Liver (tissue), 9 donors: ENCODE results near the gene SLC25A2. TPM values are rescaled to one million over a fixed set of nuclear protein-coding genes. Genes with fewer than 3 reads are reported as not detected.
"Not testable (repeated sequence)": the region's sequence is repeated elsewhere in the genome, so short reads cannot be mapped to it uniquely, and the experiment has no call there.

Experiments
- DNase-seq: peaks from one replicate; pipeline ENCODE4 v3.0.0-alpha.2; 2017; ENCODE audit warnings: low spot score
- H3K27ac ChIP-seq, 2 donors: one replicate each; pipeline ENCODE4 v1.7.0; 2013; ENCODE audit warnings: inconsistent platforms in 2 of 2, low read length in 2 of 2, control low read depth in 1 of 2, low read depth in 1 of 2, mild to moderate bottlenecking in 1 of 2
- H3K27me3 ChIP-seq, 4 donors: one replicate each; pipeline versions ENCODE4 v1.6.1 to v1.7.0; 2013; ENCODE audit warnings: low read length in 3 of 4, inconsistent platforms in 1 of 4, mild to moderate bottlenecking in 1 of 4, moderate library complexity in 1 of 4; ENCODE audit not compliant: control insufficient read depth in 4 of 4, insufficient read depth in 4 of 4
- H3K36me3 ChIP-seq, 4 donors: one replicate each; pipeline versions ENCODE4 v1.6.1 to v1.7.0; 2013; ENCODE audit warnings: low read length in 3 of 4, mild to moderate bottlenecking in 3 of 4, low read depth in 1 of 4, moderate library complexity in 1 of 4; ENCODE audit not compliant: control insufficient read depth in 4 of 4, insufficient read depth in 3 of 4
- H3K4me1 ChIP-seq, 4 donors: one replicate each; pipeline versions ENCODE4 v1.6.1 to v1.7.0; 2013; ENCODE audit warnings: low read length in 3 of 4, mild to moderate bottlenecking in 3 of 4, moderate library complexity in 1 of 4; ENCODE audit not compliant: control insufficient read depth in 4 of 4, insufficient read depth in 4 of 4
- H3K4me3 ChIP-seq, 3 donors: one replicate each; pipeline versions ENCODE4 v1.6.1 to v1.7.0; 2013; ENCODE audit warnings: low read length in 3 of 3, control low read depth in 1 of 3, low read depth in 1 of 3, mild to moderate bottlenecking in 1 of 3
- H3K9ac ChIP-seq, 2 donors: one replicate each; pipeline ENCODE4 v1.7.0; 2013; ENCODE audit warnings: low read length in 2 of 2, mild to moderate bottlenecking in 2 of 2, moderate library complexity in 2 of 2, control low read depth in 1 of 2, low read depth in 1 of 2
- H3K9me3 ChIP-seq, 4 donors: one replicate each; pipeline versions ENCODE4 v1.6.1 to v1.7.0; 2013; ENCODE audit warnings: low read length in 3 of 4; ENCODE audit not compliant: control insufficient read depth in 4 of 4
- ATF3 ChIP-seq: IDR thresholded peaks from 2 replicates; pipeline ENCODE4 v1.6.1; 2016; ENCODE audit warnings: antibody characterized with exemption
- CTCF ChIP-seq: fragments of 150-350 bp; IDR thresholded peaks from 2 replicates; pipeline ENCODE4 v1.5.1; 2017; ENCODE audit warnings: improper control_type of control experiment, low read depth, low read length; ENCODE audit not compliant: missing input control
- EGR1 ChIP-seq, 2 donors: IDR thresholded peaks; 2 replicates each; pipeline ENCODE4 v1.6.1; 2016 to 2018; ENCODE audit warnings: antibody characterized with exemption in 2 of 2, low read depth in 2 of 2
- FOXA2 ChIP-seq: IDR thresholded peaks from 2 replicates; pipeline ENCODE4 v1.6.1; 2016; ENCODE audit warnings: antibody characterized with exemption
- GABPA ChIP-seq, 2 donors: IDR thresholded peaks in 1 of 2; conservative IDR thresholded peaks in 1 of 2; 2 replicates each; pipeline ENCODE4 v1.6.1; 2016; ENCODE audit warnings: antibody characterized with exemption in 2 of 2, mild to moderate bottlenecking in 1 of 2, moderate library complexity in 1 of 2
- HNF4A ChIP-seq, 2 donors: conservative IDR thresholded peaks; 2 replicates each; pipeline ENCODE4 v1.6.1; 2016; ENCODE audit warnings: antibody characterized with exemption in 2 of 2, mild to moderate bottlenecking in 2 of 2
- HNF4G ChIP-seq: IDR thresholded peaks from 2 replicates; pipeline ENCODE4 v1.6.1; 2016; ENCODE audit warnings: antibody characterized with exemption
- JUND ChIP-seq, 2 donors: IDR thresholded peaks; 2 replicates each; pipeline ENCODE4 v1.6.1; 2016; ENCODE audit warnings: antibody characterized with exemption in 2 of 2
- MAX ChIP-seq: IDR thresholded peaks from 2 replicates; pipeline ENCODE4 v1.6.1; 2016; ENCODE audit warnings: antibody characterized with exemption
- NR2F2 ChIP-seq: IDR thresholded peaks from 2 replicates; pipeline ENCODE4 v1.6.1; 2016; ENCODE audit warnings: antibody characterized with exemption
- RAD21 ChIP-seq, 2 donors: IDR thresholded peaks; 2 replicates each; pipeline ENCODE4 v1.6.1; 2016; ENCODE audit warnings: antibody characterized with exemption in 2 of 2, mild to moderate bottlenecking in 2 of 2
- REST ChIP-seq: IDR thresholded peaks from 2 replicates; pipeline ENCODE4 v1.6.1; 2016; ENCODE audit warnings: antibody characterized with exemption, mild to moderate bottlenecking
- RXRA ChIP-seq, 2 donors: IDR thresholded peaks; 2 replicates each; pipeline ENCODE4 v1.6.1; 2017 to 2018; ENCODE audit warnings: antibody characterized with exemption in 2 of 2, mild to moderate bottlenecking in 1 of 2
- SP1 ChIP-seq: IDR thresholded peaks from 2 replicates; pipeline ENCODE4 v1.6.1; 2018; ENCODE audit warnings: antibody characterized with exemption, mild to moderate bottlenecking
- TAF1 ChIP-seq: conservative IDR thresholded peaks from 2 replicates; pipeline ENCODE4 v1.6.1; 2016; ENCODE audit warnings: antibody characterized with exemption, mild to moderate bottlenecking
- YY1 ChIP-seq: IDR thresholded peaks from 2 replicates; pipeline ENCODE4 v1.6.1; 2016; ENCODE audit warnings: antibody characterized with exemption, mild to moderate bottlenecking
- ZBTB33 ChIP-seq: IDR thresholded peaks from 2 replicates; pipeline ENCODE4 v1.6.1; 2016; ENCODE audit warnings: antibody characterized with exemption
- WGBS: extraction: QIAGEN DNeasy Blood & Tissue Kit; methylation state at CpG from one replicate; pipeline ENCODE4 v1.1.7; 2013; 5-methylcytosine and 5-hydroxymethylcytosine counted together
- polyA plus RNA-seq, 2 donors: library from polyadenylated mRNA; stranded (reverse) in 1 of 2; unstranded in 1 of 2; fragments of 200-250 nt in 1 of 2; fragments of >200 nt in 1 of 2; fragmentation: Nextera tagmentation in 1 of 2; extraction: Ambion mirVana in 1 of 2; gene quantifications; one replicate each; pipeline versions ENCODE4 v1.2.1 to v1.2.3, GENCODE V29; 2013 to 2015
- total RNA-seq, 2 donors: library from RNA; depleted of rRNA; stranded (reverse); fragments of >200 nt; gene quantifications; one replicate each; pipeline ENCODE4 v1.2.3, GENCODE V29; 2014
- donor health status: healthy.
- donor health status: healthy.
- donor health status: healthy.
- donor health status: healthy.
- donor health status: healthy.

SLC25A2 gene
- total and polyA plus RNA-seq, 4 donors = 0.19 to 0.42 TPM; not detected in 2

- TF ChIP-seq NR2F2 (no peak), TAF1 (no peak), FOXA2 (no peak), YY1 (no peak), HNF4G (no peak), HNF4A (conservative IDR thresholded peaks at IDR 0.05) (no peak), RAD21 (IDR thresholded peaks at IDR 0.05) (no peak)
Measured at GRCh38 chr5:141349917-141350619, 46.2 kb upstream of the SLC25A2 start, which contains the start of gene PCDHGB1 (continued).

GRCh38 chr5:141346017-141346416 lies 42.2 kb upstream of the SLC25A2 start:
- H3K36me3 ChIP-seq, H3K4me3 ChIP-seq, H3K9ac ChIP-seq, H3K27ac ChIP-seq, H3K4me1 ChIP-seq, DNase-seq: not testable (repeated sequence)
- H3K9me3 ChIP-seq = peaks cover 25 to 78% (median 37%) of the 10 kb centered on the region in 4 donors
- peaks cover 0 to 11% (median 3%) of the 10 kb centered on the region in 4 donors for H3K27me3 ChIP-seq
- WGBS = 40% methylated on average over 27 of the region's 35 CpGs

GRCh38 chr5:141345327-141345726 lies 41.5 kb upstream of the SLC25A2 start:
- no peak overlapping the region for H3K9ac ChIP-seq
- peaks cover 0 to 11% (median 4%) of the 10 kb centered on the region in 4 donors for H3K27me3 ChIP-seq
- peaks cover 0 to 2% (median 0%) of the 10 kb centered on the region in 4 donors for H3K36me3 ChIP-seq
- peaks cover 26 to 74% (median 34%) of the 10 kb centered on the region in 4 donors for H3K9me3 ChIP-seq
- no peak overlapping the region for H3K27ac ChIP-seq
- H3K4me1 ChIP-seq = no peaks in the 10 kb centered on the region
- TF ChIP-seq ZBTB33 (no peak), CTCF (no peak), REST (no peak), RXRA (IDR thresholded peaks at IDR 0.05) (no peak), TAF1 (no peak), YY1 (no peak), FOXA2 (no peak), JUND (IDR thresholded peaks at IDR 0.05) (no peak), MAX (no peak), RAD21 (IDR thresholded peaks at IDR 0.05) (no peak), SP1 (no peak), NR2F2 (no peak), EGR1 (IDR thresholded peaks at IDR 0.05; ENCODE audit: low read depth in 2 of 2) (no peak), ATF3 (no peak), GABPA (IDR thresholded peaks at IDR 0.05 in 1 of 2, conservative IDR thresholded peaks at IDR 0.05 in 1 of 2) (no peak), HNF4G (no peak), HNF4A (conservative IDR thresholded peaks at IDR 0.05) (no peak)
- peak overlapping the region in 2 of 3 donors; percentile 18 to 36 for H3K4me3 ChIP-seq
- 28% methylated on average over 20 of the region's 20 CpGs for WGBS
- no peak for DNase-seq
